Vagina (tissue), 2 donors: ENCODE results near the gene PPM1G.

ENCODE experiments used
- CTCF ChIP-seq, 3 experiments: fragments of 450-650 bp in 2 of 3; fragments of 200-600 bp in 1 of 3; sonication (generic) in 1 of 3; IDR thresholded peaks; one replicate each; pipeline ENCODE4 v1.5.1; 2017 to 2019; ENCODE audit warnings: antibody characterized with exemption in 3 of 3, mild to moderate bottlenecking in 2 of 3, moderate library complexity in 2 of 3
- POLR2A ChIP-seq, 2 donors: fragments of 450-650 bp; IDR thresholded peaks; one replicate each; pipeline ENCODE4 v1.6.1; 2017; ENCODE audit warnings: antibody characterized with exemption in 2 of 2, mild to moderate bottlenecking in 2 of 2, moderate library complexity in 2 of 2
- POLR2AphosphoS5 ChIP-seq, 2 donors: sonication (generic); formaldehyde crosslinking; IDR thresholded peaks; one replicate each; pipeline ENCODE4 v1.9.0; 2017; ENCODE audit warnings: antibody characterized with exemption in 2 of 2, mild to moderate bottlenecking in 2 of 2, low read depth in 1 of 2; ENCODE audit not compliant: insufficient read depth in 1 of 2

- TF ChIP-seq CTCF (IDR thresholded peaks at IDR 0.05) (no peak), POLR2A (IDR thresholded peaks at IDR 0.05) (no peak), POLR2AphosphoS5 (IDR thresholded peaks at IDR 0.05; ENCODE audit: insufficient read depth in 1 of 2, low read depth in 1 of 2) (no peak)
These were observed 3.2 kb upstream of the PPM1G start for GRCh38 chr2:27412419-27413152.
